RWPE2 (cell line): Measurements from ENCODE around the gene MUC21.
A peak's percentile ranks its signal among the peaks of the same experiment; 100 is the strongest.

Source experiments
- ATAC-seq: fragments of 200-7000 bp; cut with Tn5 transposase; 3 replicates; pipeline ENCODE4 v1.9.1; 2021; ENCODE audit warnings: low read depth
- DNase-seq: peaks from one replicate; pipeline ENCODE4 v3.0.0-alpha.2; 2020; ENCODE audit warnings: low spot score
- H3K27ac ChIP-seq: fragments of 450-650 bp; 2 replicates; pipeline ENCODE4 v1.5.1; 2017; ENCODE audit warnings: mild to moderate bottlenecking; ENCODE audit not compliant: poor library complexity, severe bottlenecking
- H3K27me3 ChIP-seq: fragments of 250-450 bp; sonication (Bioruptor Pico); 2 replicates; pipeline ENCODE4 v1.5.1; 2021; ENCODE audit warnings: mild to moderate bottlenecking, moderate library complexity; ENCODE audit not compliant: insufficient read depth, poor library complexity, severe bottlenecking
- H3K36me3 ChIP-seq: fragments of 250-450 bp; sonication (Bioruptor Pico); 2 replicates; pipeline ENCODE4 v1.5.1; 2020; ENCODE audit warnings: low read depth, mild to moderate bottlenecking, moderate library complexity
- H3K4me1 ChIP-seq: fragments of 250-450 bp; sonication (Bioruptor Pico); 2 replicates; pipeline ENCODE4 v1.5.1; 2021; ENCODE audit warnings: mild to moderate bottlenecking, moderate library complexity; ENCODE audit not compliant: insufficient read depth, poor library complexity, severe bottlenecking
- H3K4me3 ChIP-seq: fragments of 250-450 bp; sonication (Bioruptor Pico); 2 replicates; pipeline ENCODE4 v1.5.1; 2021; ENCODE audit warnings: mild to moderate bottlenecking, moderate library complexity; ENCODE audit not compliant: severe bottlenecking
- H3K9me3 ChIP-seq: fragments of 250-450 bp; sonication (Bioruptor Pico); 2 replicates; pipeline ENCODE4 v1.5.1; 2021; ENCODE audit warnings: mild to moderate bottlenecking, moderate library complexity; ENCODE audit not compliant: severe bottlenecking
- TF ChIP-seq, protein P1 (sequence below): fragments of 450-650 bp; IDR thresholded peaks from one replicate; pipeline ENCODE4 v1.5.1; 2017; ENCODE audit warnings: mild to moderate bottlenecking, moderate library complexity; ENCODE audit not compliant: poor library complexity, severe bottlenecking

The MUC21 gene

DNA sequence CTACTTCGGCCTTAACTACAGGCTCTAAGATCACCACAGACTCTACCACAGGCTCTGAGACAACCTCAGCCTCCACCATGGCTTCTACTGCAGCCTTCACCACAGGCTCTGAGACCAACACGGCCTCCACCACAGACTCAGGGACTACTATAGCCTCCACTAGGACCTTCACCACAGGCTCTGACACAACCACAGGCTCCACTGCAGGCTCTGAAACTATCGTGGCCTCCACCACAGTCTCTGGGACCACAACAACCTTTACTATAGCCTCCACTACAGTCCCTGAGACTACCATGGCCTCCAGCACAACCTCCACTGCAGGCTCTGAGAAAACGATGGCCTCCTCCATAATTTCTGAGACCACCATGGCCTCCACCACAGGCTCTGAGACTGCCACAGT is 42.1 kb downstream of the MUC21 start:
- TF ChIP-seq, protein P1, sequence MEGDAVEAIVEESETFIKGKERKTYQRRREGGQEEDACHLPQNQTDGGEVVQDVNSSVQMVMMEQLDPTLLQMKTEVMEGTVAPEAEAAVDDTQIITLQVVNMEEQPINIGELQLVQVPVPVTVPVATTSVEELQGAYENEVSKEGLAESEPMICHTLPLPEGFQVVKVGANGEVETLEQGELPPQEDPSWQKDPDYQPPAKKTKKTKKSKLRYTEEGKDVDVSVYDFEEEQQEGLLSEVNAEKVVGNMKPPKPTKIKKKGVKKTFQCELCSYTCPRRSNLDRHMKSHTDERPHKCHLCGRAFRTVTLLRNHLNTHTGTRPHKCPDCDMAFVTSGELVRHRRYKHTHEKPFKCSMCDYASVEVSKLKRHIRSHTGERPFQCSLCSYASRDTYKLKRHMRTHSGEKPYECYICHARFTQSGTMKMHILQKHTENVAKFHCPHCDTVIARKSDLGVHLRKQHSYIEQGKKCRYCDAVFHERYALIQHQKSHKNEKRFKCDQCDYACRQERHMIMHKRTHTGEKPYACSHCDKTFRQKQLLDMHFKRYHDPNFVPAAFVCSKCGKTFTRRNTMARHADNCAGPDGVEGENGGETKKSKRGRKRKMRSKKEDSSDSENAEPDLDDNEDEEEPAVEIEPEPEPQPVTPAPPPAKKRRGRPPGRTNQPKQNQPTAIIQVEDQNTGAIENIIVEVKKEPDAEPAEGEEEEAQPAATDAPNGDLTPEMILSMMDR: no peak
- Histone ChIP-seq H3K27ac (no peak overlapping the region), H3K27me3 (no peaks in the 10 kb centered on the region), H3K9me3 (no peaks in the 10 kb centered on the region), H3K4me1 (no peaks in the 10 kb centered on the region), H3K4me3 (no peak overlapping the region), H3K36me3 (no peaks in the 10 kb centered on the region)
- ATAC-seq (no peak), DNase-seq (no peak)

DNA sequence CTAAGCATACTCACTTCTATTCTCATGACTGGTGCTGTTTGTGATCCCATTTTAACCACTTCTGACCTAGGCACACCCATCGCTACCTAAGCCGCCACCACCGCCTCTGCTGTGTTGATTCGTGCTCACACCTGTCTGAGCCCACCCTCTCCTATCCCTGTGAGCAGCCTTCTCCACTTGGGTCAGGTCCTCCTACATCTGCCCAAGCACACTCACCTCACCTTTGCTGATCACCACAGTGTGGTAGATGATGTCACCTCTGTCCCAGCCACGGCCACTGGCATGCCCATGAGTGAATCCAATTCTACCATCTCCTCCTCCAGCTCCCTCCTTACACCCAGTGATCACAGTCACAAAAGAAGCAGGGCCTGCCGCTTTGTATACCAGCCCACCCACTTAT is 47.6 kb downstream of the MUC21 start:
- DNase-seq (no peak), ATAC-seq (no peak)
- H3K9me3 ChIP-seq: no peaks in the 10 kb centered on the region
- peaks cover 5% of the 10 kb centered on the region for H3K4me1 ChIP-seq
- no peak overlapping the region for H3K27ac ChIP-seq
- TF ChIP-seq, protein P1: no peak
- no peak overlapping the region for H3K4me3 ChIP-seq
- H3K36me3 ChIP-seq: no peaks in the 10 kb centered on the region
- H3K27me3 ChIP-seq: no peaks in the 10 kb centered on the region

DNA sequence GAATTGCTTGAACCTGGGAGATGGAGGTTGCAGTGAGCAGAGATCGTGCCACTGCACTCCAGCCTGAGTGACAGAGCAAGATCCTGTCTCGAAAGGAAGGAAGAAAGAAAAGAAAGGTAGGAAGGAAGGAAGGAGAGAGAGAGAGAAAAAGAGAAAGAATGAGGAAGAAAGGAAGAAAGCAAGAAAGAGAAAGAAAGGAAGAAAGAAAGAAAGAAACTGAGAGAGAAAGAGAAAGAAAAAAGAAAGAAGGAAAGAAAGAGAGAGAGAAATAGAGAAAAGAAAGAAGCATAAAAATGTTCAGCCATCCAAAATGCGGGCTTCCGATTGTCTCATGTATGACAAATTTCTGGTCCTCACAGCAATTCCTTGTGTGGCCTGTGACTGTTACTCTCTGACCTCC is 49.6 kb downstream of the MUC21 start:
- Histone ChIP-seq H3K27ac (no peak overlapping the region), H3K27me3 (no peaks in the 10 kb centered on the region), H3K36me3 (no peaks in the 10 kb centered on the region), H3K4me1 (peaks cover 12% of the 10 kb centered on the region), H3K4me3 (no peak overlapping the region), H3K9me3 (no peaks in the 10 kb centered on the region)
- TF ChIP-seq, protein P1: no peak
- ATAC-seq (no peak), DNase-seq (no peak)

DNA sequence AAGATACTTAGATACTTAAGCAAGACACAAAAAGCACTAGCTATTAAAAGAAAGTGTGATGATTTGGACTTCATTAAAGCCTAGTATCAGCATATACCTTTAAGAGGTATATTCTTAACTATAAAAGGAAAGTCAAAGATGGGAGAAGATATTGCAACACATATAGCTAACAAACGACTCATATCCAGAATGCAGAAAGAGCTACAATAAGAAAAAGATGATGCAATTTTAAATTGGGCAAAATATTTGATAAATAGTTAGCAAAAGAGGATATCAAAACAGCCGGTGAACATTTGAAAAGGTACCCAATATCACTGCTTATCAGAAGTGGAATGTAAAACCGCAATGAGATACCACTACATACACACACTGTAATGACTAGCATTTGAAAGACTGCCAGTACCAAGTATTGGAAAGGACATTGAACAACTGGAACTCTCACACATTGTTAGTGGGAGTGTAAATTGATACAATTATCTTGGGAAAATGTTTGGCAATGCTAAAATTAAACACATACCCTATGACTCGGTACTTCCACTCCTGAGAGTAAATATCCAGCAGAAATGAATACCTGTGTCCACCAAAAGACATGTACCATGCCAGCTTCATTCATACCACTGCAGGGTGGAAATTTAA is 52.5 kb downstream of the MUC21 start:
- Histone ChIP-seq H3K4me1 (peaks cover 12% of the 10 kb centered on the region), H3K27ac (no peak overlapping the region), H3K36me3 (no peaks in the 10 kb centered on the region), H3K9me3 (no peaks in the 10 kb centered on the region), H3K4me3 (no peak overlapping the region), H3K27me3 (no peaks in the 10 kb centered on the region)
- peak; percentile 56; the same call in 2 of the 3 replicates for ATAC-seq
- TF ChIP-seq, protein P1: no peak
- no peak for DNase-seq

DNA sequence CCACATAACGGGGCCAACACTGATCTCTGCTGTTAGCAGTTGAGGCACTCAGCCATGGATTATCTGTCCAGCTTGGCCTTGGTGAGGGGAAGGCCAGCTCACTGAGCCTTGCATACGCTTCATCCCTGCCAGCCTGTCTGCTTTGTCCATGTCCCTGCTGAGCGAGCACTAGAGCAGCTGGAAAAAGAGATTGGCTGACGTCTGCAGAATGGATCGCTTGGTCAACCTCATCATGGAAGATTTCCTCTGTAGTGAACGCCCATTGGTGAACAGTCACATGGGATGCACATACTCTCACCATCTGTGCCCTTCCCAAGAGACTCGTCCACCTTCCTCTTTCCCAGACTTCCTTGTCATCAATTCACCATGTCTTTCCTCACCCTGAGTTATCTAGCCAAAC is 53.7 kb downstream of the MUC21 start:
- ATAC-seq: no peak
- Histone ChIP-seq H3K9me3 (no peaks in the 10 kb centered on the region), H3K4me1 (peaks cover 12% of the 10 kb centered on the region), H3K36me3 (no peaks in the 10 kb centered on the region), H3K27ac (no peak overlapping the region), H3K27me3 (no peaks in the 10 kb centered on the region), H3K4me3 (no peak overlapping the region)
- TF ChIP-seq, protein P1: no peak
- no peak for DNase-seq
